PC-9 (cell line): ENCODE data around the gene ANKRD9. TPM values are rescaled to one million over a fixed set of nuclear protein-coding genes. Genes with fewer than 3 reads are reported as not detected.
"Not testable (repeated sequence)": the region's sequence is repeated elsewhere in the genome, so short reads cannot be mapped to it uniquely, and the experiment has no call there.

Experiments used
- BruUV-seq: library from RNA; stranded (reverse); fragments of 400-500 nt; replicated peaks from 2 replicates; lab custom pipeline; 2021; lab: Mats Ljungman, UMichigan
- CTCF ChIA-PET: fragments of 300-600 bp; sonication (Branson Sonifier 250); formaldehyde crosslinking; loops from one replicate; lab custom pipeline; 2022; ENCODE audit warnings: antibody characterized with exemption; lab: Charles Lee
- POLR2A ChIA-PET: fragments of 300-600 bp; sonication (Branson Sonifier 250); formaldehyde crosslinking; loops from one replicate; lab custom pipeline; 2022; ENCODE audit warnings: antibody characterized with exemption; ENCODE audit not compliant: unreplicated experiment; lab: Charles Lee
- DNase-seq, 2 experiments: peaks; one replicate each; pipeline versions ENCODE4 v3.0.0 to v3.0.0-alpha.2; 2015 to 2022; ENCODE audit warnings: mixed read lengths in 1 of 2
- H2AFZ ChIP-seq: fragments of 200-600 bp; sonication (generic); 2 replicates; pipeline ENCODE4 v1.8.1; 2017; ENCODE audit warnings: antibody characterized with exemption
- H3F3A ChIP-seq: fragments of 200-600 bp; sonication (generic); 2 replicates; pipeline ENCODE4 v1.8.1; 2017; ENCODE audit warnings: antibody characterized with exemption, mild to moderate bottlenecking, low read depth; ENCODE audit not compliant: insufficient read depth
- H3K27ac ChIP-seq: fragments of 200-600 bp; sonication (generic); 2 replicates; pipeline ENCODE4 v1.6.1; 2016; ENCODE audit warnings: mixed run types
- H3K27me3 ChIP-seq: fragments of 200-600 bp; sonication (generic); 2 replicates; pipeline ENCODE4 v1.6.1; 2016; ENCODE audit warnings: low read depth, mixed run types; ENCODE audit not compliant: insufficient read depth
- H3K36me3 ChIP-seq: fragments of 200-600 bp; sonication (generic); 2 replicates; pipeline ENCODE4 v1.6.1; 2016; ENCODE audit warnings: low read depth, mixed run types
- H3K4me1 ChIP-seq: fragments of 200-600 bp; sonication (generic); replicated peaks from 2 replicates; pipeline ENCODE4 v1.6.1; 2016; ENCODE audit warnings: mixed run types; ENCODE audit not compliant: insufficient read depth
- H3K4me2 ChIP-seq: fragments of 200-600 bp; sonication (generic); 2 replicates; pipeline ENCODE4 v1.6.1; 2017; ENCODE audit warnings: mixed run types
- H3K4me3 ChIP-seq: fragments of 200-600 bp; sonication (generic); 2 replicates; pipeline ENCODE4 v1.6.1; 2016; ENCODE audit warnings: mixed run types
- H3K79me2 ChIP-seq: fragments of 200-600 bp; sonication (generic); 2 replicates; pipeline ENCODE4 v1.6.1; 2017; ENCODE audit warnings: low read depth, mixed run types
- H3K9me2 ChIP-seq: fragments of 200-600 bp; sonication (generic); 2 replicates; pipeline ENCODE4 v1.8.1; 2017; ENCODE audit warnings: mild to moderate bottlenecking; ENCODE audit not compliant: insufficient read depth
- H3K9me3 ChIP-seq: fragments of 200-600 bp; sonication (generic); 2 replicates; pipeline ENCODE4 v1.8.1; 2016; ENCODE audit warnings: low read depth; ENCODE audit not compliant: insufficient read depth
- H4K20me1 ChIP-seq: fragments of 200-600 bp; sonication (generic); 2 replicates; pipeline ENCODE4 v1.8.1; 2017; ENCODE audit not compliant: insufficient read depth
- CTCF ChIP-seq: fragments of 200-600 bp; sonication (generic); conservative IDR thresholded peaks from 2 replicates; pipeline ENCODE4 v1.6.1; 2017; ENCODE audit warnings: mixed run types, antibody characterized with exemption, mild to moderate bottlenecking, moderate library complexity
- EZH2 ChIP-seq: fragments of 200-600 bp; sonication (generic); IDR thresholded peaks from 2 replicates; pipeline ENCODE4 v1.8.0; 2017; ENCODE audit warnings: antibody characterized with exemption, low read depth
- intact Hi-C: fragments of 100-400 bp; cut with micrococcal nuclease; formaldehyde crosslinking; loops from one replicate; pipeline ENCODE4 v1.10.0; 2022; ENCODE audit not compliant: unreplicated experiment
- total RNA-seq: library from RNA; stranded (reverse); gene quantifications from 2 replicates; pipeline ENCODE4 v1.2.3, GENCODE V29; 2021

ANKRD9 gene
- total RNA-seq, 1 experiment from 2014 or later: 44.6 TPM

- peaks cover 39% of the 10 kb centered on the region for H3K4me1 ChIP-seq
- H3K36me3 ChIP-seq: no peaks in the 10 kb centered on the region
- no peaks in the 10 kb centered on the region for H4K20me1 ChIP-seq
- H2AFZ ChIP-seq: no peak overlapping the region
- no peak for TF ChIP-seq EZH2
- no peak for TF ChIP-seq CTCF
- H3K27ac ChIP-seq: no peak overlapping the region
- H3K27me3 ChIP-seq: no peaks in the 10 kb centered on the region
- peaks cover 42% of the 10 kb centered on the region for H3F3A ChIP-seq
- no peaks in the 10 kb centered on the region for H3K9me3 ChIP-seq
- H3K4me2 ChIP-seq: no peak overlapping the region
- ChIA-PET CTCF (interaction anchor here (0.7 kb wide), 2 partner anchors 84 to 1015 kb away, joined by 3 to 6 read pairs; no protein-coding TSS in a partner anchor), POLR2A (no interaction called here)
- intact Hi-C loops: loop anchor here (10.0 kb wide), 3 partner anchors 492 to 1022 kb away; no protein-coding TSS in a partner anchor
- no peak for DNase-seq
- no TSS peak for BruUV-seq
- no peak overlapping the region for H3K4me3 ChIP-seq
- H3K9me2 ChIP-seq: no peaks in the 10 kb centered on the region
- H3K79me2 ChIP-seq: peaks cover 6% of the 10 kb centered on the region; the same call in 1 of the 2 replicates
These were observed 13.6 kb upstream of the ANKRD9 start for GRCh38 chr14:102523200-102523568.

- intact Hi-C loops: loop anchor here (5.0 to 10.0 kb wide), 5 partner anchors 157 to 1025 kb away; partner anchors contain the start of genes CINP, DYNC1H1 and TECPR2
- H2AFZ ChIP-seq, H3K27ac ChIP-seq, H3K79me2 ChIP-seq, BruUV-seq, POLR2A ChIA-PET, H3K4me2 ChIP-seq, DNase-seq, H3K4me3 ChIP-seq, H3K9me3 ChIP-seq, H3K9me2 ChIP-seq, H3K27me3 ChIP-seq, H3K36me3 ChIP-seq, CTCF ChIA-PET, H4K20me1 ChIP-seq: not testable (repeated sequence)
- H3K4me1 ChIP-seq: peaks cover 12% of the 10 kb centered on the region
- peaks cover 14% of the 10 kb centered on the region; the same call in 1 of the 2 replicates for H3F3A ChIP-seq
These were observed 10.1 kb upstream of the ANKRD9 start for GRCh38 chr14:102519709-102520108.

GRCh38 chr14:102518063-102518648 lies 8.6 kb upstream of the ANKRD9 start:
- no peak overlapping the region for H3K4me2 ChIP-seq
- H4K20me1 ChIP-seq: no peaks in the 10 kb centered on the region
- no peaks in the 10 kb centered on the region for H3K9me3 ChIP-seq
- no peak overlapping the region for H2AFZ ChIP-seq
- POLR2A ChIA-PET: interaction anchor here (0.5 kb wide), 1 partner anchor 96 kb away, joined by 3 read pairs; no protein-coding TSS in a partner anchor
- DNase-seq: no peak
- peaks cover 14% of the 10 kb centered on the region; the same call in 1 of the 2 replicates for H3F3A ChIP-seq
- no peak overlapping the region for H3K27ac ChIP-seq
- H3K9me2 ChIP-seq: no peaks in the 10 kb centered on the region
- no TSS peak for BruUV-seq
- CTCF ChIA-PET: interaction anchor here (0.6 kb wide), 2 partner anchors 10 kb away, joined by 3 read pairs; no protein-coding TSS in a partner anchor
- H3K27me3 ChIP-seq: no peaks in the 10 kb centered on the region
- H3K36me3 ChIP-seq: no peaks in the 10 kb centered on the region
- H3K4me1 ChIP-seq: 0 out of 2 replicates have a peak, but pooled peaks cover 5% of the 10 kb centered on the region
- TF ChIP-seq CTCF (no peak), EZH2 (no peak)
- no peak overlapping the region for H3K4me3 ChIP-seq
- H3K79me2 ChIP-seq: no peaks in the 10 kb centered on the region
- intact Hi-C loops: loop anchor here (5.0 to 10.0 kb wide), 2 partner anchors 156 to 553 kb away; partner anchors contain the start of genes CINP, DYNC1H1 and TECPR2
